Keratinocyte (primary cell): ENCODE data around the gene SS18. TPM values are rescaled to one million over a fixed set of nuclear protein-coding genes. Genes with fewer than 3 reads are reported as not detected.

Experiments used
- DNase-seq: peaks from one replicate; pipeline ENCODE4 v3.0.0-alpha.2; 2011; ENCODE audit warnings: low read depth, missing footprints, low spot score
- FAIRE-seq: peaks from 2 replicates; lab custom pipeline; 2011; peaks lifted over from hg19 to GRCh38; lab: Jason Lieb, UNC
- H2AFZ ChIP-seq: 2 replicates; pipeline ENCODE4 v1.6.0; 2012; ENCODE audit warnings: low read length, control low read depth, inconsistent platforms; ENCODE audit not compliant: control insufficient read depth
- H3K27ac ChIP-seq: 2 replicates; pipeline ENCODE4 v1.5.1; 2011; ENCODE audit warnings: low read length; ENCODE audit not compliant: control insufficient read depth, insufficient read depth
- H3K27me3 ChIP-seq: 3 replicates; pipeline ENCODE4 v1.6.0; 2011; ENCODE audit warnings: low read length; ENCODE audit not compliant: control insufficient read depth, insufficient read depth; ENCODE audit errors: extremely low read depth
- H3K36me3 ChIP-seq, 2 experiments: 2 replicates in 1 of 2; 3 replicates in 1 of 2; pipeline ENCODE4 v1.5.1; 2011; ENCODE audit warnings: low read length in 2 of 2, mild to moderate bottlenecking in 1 of 2; ENCODE audit not compliant: control insufficient read depth in 2 of 2, insufficient read depth in 2 of 2; ENCODE audit errors: extremely low read depth in 1 of 2
- H3K4me1 ChIP-seq: 3 replicates; pipeline ENCODE4 v1.5.1; 2011; ENCODE audit warnings: low read length; ENCODE audit not compliant: control insufficient read depth, insufficient read depth; ENCODE audit errors: extremely low read depth
- H3K4me2 ChIP-seq: 3 replicates; pipeline ENCODE4 v1.6.0; 2011; ENCODE audit warnings: low read depth, low read length; ENCODE audit not compliant: control insufficient read depth, insufficient read depth; ENCODE audit errors: extremely low read depth
- H3K4me3 ChIP-seq, 3 experiments: fragments of 200-600 bp in 1 of 3; sonication (generic) in 1 of 3; 2 replicates in 2 of 3; 3 replicates in 1 of 3; pipeline ENCODE4 v1.5.1; 2011 to 2016; ENCODE audit warnings: low read length in 3 of 3, mild to moderate bottlenecking in 3 of 3, control low read depth in 2 of 3, inconsistent platforms in 1 of 3, low read depth in 1 of 3, mixed read lengths in 1 of 3, mixed run types in 1 of 3, moderate library complexity in 1 of 3; ENCODE audit not compliant: control insufficient read depth in 2 of 3, insufficient read depth in 2 of 3; ENCODE audit errors: extremely low read depth in 1 of 3
- H3K79me2 ChIP-seq: 2 replicates; pipeline ENCODE4 v1.6.0; 2012; ENCODE audit warnings: low read length; ENCODE audit not compliant: control insufficient read depth, insufficient read depth
- H3K9ac ChIP-seq: 3 replicates; pipeline ENCODE4 v1.6.0; 2011; ENCODE audit warnings: low read length; ENCODE audit not compliant: control insufficient read depth, insufficient read depth; ENCODE audit errors: extremely low read depth
- H3K9me1 ChIP-seq: 3 replicates; pipeline ENCODE4 v1.6.0; 2011; ENCODE audit warnings: low read length; ENCODE audit not compliant: control insufficient read depth, insufficient read depth; ENCODE audit errors: extremely low read depth
- H3K9me3 ChIP-seq: 2 replicates; pipeline ENCODE4 v1.5.1; 2012; ENCODE audit warnings: low read depth, low read length; ENCODE audit not compliant: control insufficient read depth
- H4K20me1 ChIP-seq: 3 replicates; pipeline ENCODE4 v1.6.0; 2011; ENCODE audit warnings: low read length; ENCODE audit not compliant: control insufficient read depth, insufficient read depth; ENCODE audit errors: extremely low read depth
- EZH2 ChIP-seq: IDR thresholded peaks from one replicate; pipeline ENCODE4 v1.6.1; 2012; ENCODE audit warnings: inconsistent platforms, mild to moderate bottlenecking, low read length, moderate library complexity
- dilution Hi-C: fragments of 300-500 bp; cut with MboI; formaldehyde crosslinking; loops from one replicate; pipeline ENCODE4 v1.7.0; 2020; ENCODE audit warnings: low sequenced_read_pairs; ENCODE audit not compliant: extremely low pct_ligation_motif_present
- polyA plus RNA-seq, 5 experiments: library from polyadenylated mRNA; depleted of rRNA in 3 of 5; stranded (reverse) in 3 of 5; stranded (forward) in 1 of 5; unstranded in 1 of 5; fragments of >200 nt; gene quantifications; 1 replicate in 1 of 5; 2 replicates in 3 of 5; 3 replicates in 1 of 5; pipeline versions ENCODE4 v1.2.1 to v1.2.3, GENCODE V29; 2011 to 2012; ENCODE audit warnings: missing spikeins in 2 of 5, low read depth in 1 of 5, low replicate concordance in 1 of 5
- TF ChIP-seq, protein P1 (sequence below), 3 experiments: IDR thresholded peaks in 1 of 3; conservative IDR thresholded peaks in 1 of 3; optimal IDR thresholded peaks in 1 of 3; 2 replicates in 2 of 3; 3 replicates in 1 of 3; pipeline versions ENCODE3 to v1.5.1; 2011; ENCODE audit warnings: low read length in 3 of 3, mild to moderate bottlenecking in 3 of 3, moderate library complexity in 2 of 3, control low read depth in 1 of 3, inconsistent platforms in 1 of 3; ENCODE audit not compliant: insufficient read depth in 2 of 3; ENCODE audit errors: extremely low read depth in 1 of 3

The SS18 gene
- polyA plus RNA-seq, 1 donor (not counting 4 experiments of a cell fraction or from before 2014, with no cell fraction given), result 140 TPM

DNA sequence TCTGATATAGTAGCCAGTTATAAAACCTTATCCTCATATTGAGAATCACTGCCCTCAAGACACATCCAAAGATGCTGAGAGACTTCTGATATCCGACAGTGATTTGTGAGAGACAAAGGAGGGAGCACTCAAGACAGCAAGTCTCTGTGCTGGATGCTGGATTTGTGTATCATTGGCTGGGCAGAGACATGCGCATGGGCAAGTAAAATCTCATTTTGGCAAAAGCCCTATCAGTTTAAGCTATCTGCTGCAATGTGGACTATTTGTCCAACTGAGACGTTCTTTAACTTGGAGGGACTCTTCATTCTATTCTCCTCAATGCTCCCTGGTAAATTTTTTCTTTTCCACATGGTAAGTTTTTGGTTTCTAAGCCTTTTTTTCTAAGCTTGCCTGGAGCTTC lies 107.5 kb downstream of the SS18 start:
- dilution Hi-C loops, result no loop called here
- DNase-seq, result no peak
- Histone ChIP-seq H3K4me3 (no peak overlapping the region), H3K79me2 (no peaks in the 10 kb centered on the region), H3K27ac (no peak overlapping the region), H3K27me3 (no peaks in the 10 kb centered on the region), H3K4me2 (no peak overlapping the region), H2AFZ (no peak overlapping the region), H3K4me1 (no peaks in the 10 kb centered on the region), H3K9me3 (no peaks in the 10 kb centered on the region), H3K9me1 (no peaks in the 10 kb centered on the region), H3K9ac (no peak overlapping the region), H3K36me3 (no peaks in the 10 kb centered on the region), H4K20me1 (no peaks in the 10 kb centered on the region)
- FAIRE-seq, result no peak
- no peak for TF ChIP-seq EZH2
- TF ChIP-seq, protein P1, sequence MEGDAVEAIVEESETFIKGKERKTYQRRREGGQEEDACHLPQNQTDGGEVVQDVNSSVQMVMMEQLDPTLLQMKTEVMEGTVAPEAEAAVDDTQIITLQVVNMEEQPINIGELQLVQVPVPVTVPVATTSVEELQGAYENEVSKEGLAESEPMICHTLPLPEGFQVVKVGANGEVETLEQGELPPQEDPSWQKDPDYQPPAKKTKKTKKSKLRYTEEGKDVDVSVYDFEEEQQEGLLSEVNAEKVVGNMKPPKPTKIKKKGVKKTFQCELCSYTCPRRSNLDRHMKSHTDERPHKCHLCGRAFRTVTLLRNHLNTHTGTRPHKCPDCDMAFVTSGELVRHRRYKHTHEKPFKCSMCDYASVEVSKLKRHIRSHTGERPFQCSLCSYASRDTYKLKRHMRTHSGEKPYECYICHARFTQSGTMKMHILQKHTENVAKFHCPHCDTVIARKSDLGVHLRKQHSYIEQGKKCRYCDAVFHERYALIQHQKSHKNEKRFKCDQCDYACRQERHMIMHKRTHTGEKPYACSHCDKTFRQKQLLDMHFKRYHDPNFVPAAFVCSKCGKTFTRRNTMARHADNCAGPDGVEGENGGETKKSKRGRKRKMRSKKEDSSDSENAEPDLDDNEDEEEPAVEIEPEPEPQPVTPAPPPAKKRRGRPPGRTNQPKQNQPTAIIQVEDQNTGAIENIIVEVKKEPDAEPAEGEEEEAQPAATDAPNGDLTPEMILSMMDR (optimal IDR thresholded peaks at IDR 0.05 in 1 of 3, IDR thresholded peaks at IDR 0.05 in 1 of 3, conservative IDR thresholded peaks at IDR 0.05 in 1 of 3; ENCODE audit: extremely low read depth in 1 of 3, insufficient read depth in 2 of 3, low read length in 3 of 3), result no peak

DNA sequence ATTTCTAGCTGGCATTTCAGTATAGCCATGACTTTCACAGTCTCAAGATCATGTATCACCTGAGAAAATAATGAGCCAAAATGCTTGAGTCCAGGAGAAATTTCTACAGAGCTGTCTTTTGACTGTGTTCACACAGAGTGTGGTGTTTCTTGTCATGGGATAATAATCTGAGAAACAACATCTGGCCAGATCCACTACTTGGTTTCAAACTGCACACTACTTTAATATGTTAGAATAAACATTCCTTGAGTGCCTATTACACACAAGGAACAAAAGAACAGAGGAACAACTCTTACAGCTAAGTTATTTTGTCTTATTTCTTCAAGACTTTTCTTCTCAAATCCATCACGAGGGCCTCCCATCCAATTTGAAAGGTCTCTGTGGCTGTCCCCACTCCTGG lies 108.3 kb downstream of the SS18 start:
- dilution Hi-C loops, result no loop called here

More for the DNA sequence above, 108.3 kb downstream of the SS18 start:
- no peaks in the 10 kb centered on the region for H3K36me3 ChIP-seq
- no peaks in the 10 kb centered on the region for H4K20me1 ChIP-seq
- H3K27me3 ChIP-seq, result no peaks in the 10 kb centered on the region
- no peak for TF ChIP-seq EZH2
- TF ChIP-seq, protein P1 (optimal IDR thresholded peaks at IDR 0.05 in 1 of 3, IDR thresholded peaks at IDR 0.05 in 1 of 3, conservative IDR thresholded peaks at IDR 0.05 in 1 of 3; ENCODE audit: extremely low read depth in 1 of 3, insufficient read depth in 2 of 3, low read length in 3 of 3), result no peak
- no peaks in the 10 kb centered on the region for H3K4me1 ChIP-seq
- no peak for FAIRE-seq
- no peak overlapping the region for H2AFZ ChIP-seq
- no peak overlapping the region for H3K9ac ChIP-seq
- DNase-seq, result no peak
- no peak overlapping the region for H3K4me3 ChIP-seq
- no peaks in the 10 kb centered on the region for H3K79me2 ChIP-seq
- no peaks in the 10 kb centered on the region for H3K9me1 ChIP-seq
- H3K4me2 ChIP-seq, result no peak overlapping the region
- H3K9me3 ChIP-seq, result no peaks in the 10 kb centered on the region
- no peak overlapping the region for H3K27ac ChIP-seq
